GM18507 (cell line): ENCODE results near the gene NRXN3.

Experiments used
- DNase-seq: peaks from one replicate; pipeline ENCODE4 v3.0.0; 2011; ENCODE audit warnings: low read depth; ENCODE audit not compliant: insufficient read length; ENCODE audit errors: extremely low spot score
- FAIRE-seq: peaks from 2 replicates; lab custom pipeline; 2011; peaks lifted over from hg19 to GRCh38; lab: Jason Lieb, UNC

The NRXN3 gene

DNA sequence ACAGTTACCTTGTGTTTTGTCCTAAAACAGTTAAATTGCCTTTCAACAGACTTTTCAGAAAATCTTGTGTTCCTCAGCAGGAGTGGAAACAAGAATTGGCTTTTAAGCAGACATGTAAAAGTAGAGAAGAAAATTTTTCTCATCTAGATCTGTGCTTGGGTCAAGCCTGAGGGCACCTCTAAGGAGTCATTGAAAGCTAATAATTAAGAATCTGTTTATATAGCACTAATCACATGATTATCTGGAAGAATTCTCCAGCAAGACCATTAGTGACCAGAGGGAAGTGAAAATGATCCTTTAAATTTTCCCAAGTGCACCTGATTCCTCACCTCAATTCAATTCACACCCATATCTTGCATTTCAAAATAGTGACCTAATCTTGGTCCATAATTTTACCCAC, 1746.1 kb downstream of the NRXN3 start:
- FAIRE-seq (no peak), DNase-seq (no peak)

- DNase-seq (no peak), FAIRE-seq (no peak)
Observed at GRCh38 chr14:79916892-79917291, 1746.7 kb downstream of the NRXN3 start.
